ENCODE results near the gene PER3. TPM values are rescaled to one million over a fixed set of nuclear protein-coding genes. Genes with fewer than 3 reads are reported as not detected.

Gene PER3
- total and polyA plus RNA-seq, 5 donors from 2014 or later, result 3.7 to 14.1 (median 4.1) TPM

DNA sequence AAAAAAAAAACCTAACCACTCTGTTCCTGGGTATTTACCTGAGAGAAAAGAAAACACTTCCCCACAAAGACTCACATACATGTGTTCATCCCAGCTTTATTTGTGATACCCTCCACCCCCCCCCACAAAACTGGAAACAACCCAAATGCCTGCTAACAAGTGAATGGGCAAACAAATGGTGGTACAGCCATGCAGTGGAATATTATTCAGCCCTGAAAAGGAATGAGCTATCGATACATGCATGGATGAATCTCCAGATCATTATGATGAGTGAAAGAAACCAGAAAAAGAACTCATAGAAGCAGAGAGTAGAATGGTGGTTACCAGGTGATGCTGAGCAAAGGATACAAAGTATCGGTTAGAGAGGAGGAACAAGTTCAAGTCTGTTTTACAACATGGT lies 106.8 kb downstream of the PER3 start:
- H3K4me1 Mint-ChIP-seq, result peaks cover 0 to 8% (median 2%) of the 10 kb centered on the region in 4 donors
- DNase-seq, result no peak
- H3K9me3 Mint-ChIP-seq, result peaks cover 0 to 2% (median 0%) of the 10 kb centered on the region in 7 donors

DNA sequence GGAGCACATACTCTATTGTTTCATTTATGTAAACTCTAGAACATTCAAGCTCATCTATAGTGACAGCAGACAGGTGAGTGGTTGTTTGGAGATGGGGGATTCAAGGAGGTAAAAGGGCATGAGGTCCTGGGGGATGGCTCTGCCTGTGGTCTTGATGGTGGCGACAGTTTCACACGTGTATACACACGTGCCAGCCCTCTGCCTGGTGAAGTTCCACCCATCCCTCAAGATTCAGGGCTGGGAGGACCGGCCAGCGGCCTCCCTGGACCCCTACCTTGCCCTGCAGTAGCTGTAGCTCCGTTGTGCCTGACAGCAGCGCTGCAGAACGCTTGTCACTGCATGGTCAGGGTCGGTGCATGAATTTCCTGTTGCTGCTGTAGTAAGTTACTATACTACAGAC lies 107.7 kb downstream of the PER3 start:
- Mint-ChIP-seq H3K27me3 (peaks cover 8% of the 10 kb centered on the region), H3K4me1 (peaks cover 0 to 8% (median under 1%) of the 10 kb centered on the region in 4 donors), H3K27ac (peak overlapping the region in 2 of 3 donors; percentile 28 to 60), H3K9me3 (peaks cover 0 to 2% (median 0%) of the 10 kb centered on the region in 7 donors), H3K36me3 (no peaks in the 10 kb centered on the region), H3K4me3 (no peak overlapping the region)
- Histone ChIP-seq H3K27ac (ENCODE audit: insufficient read depth, low read length, poor library complexity, severe bottlenecking) (no peak overlapping the region), H3K9me3 (ENCODE audit: control insufficient read depth in 2 of 2, low read length in 2 of 2) (no peaks in the 10 kb centered on the region), H3K27me3 (ENCODE audit: control insufficient read depth, insufficient read depth, low read length) (no peaks in the 10 kb centered on the region), H3K36me3 (ENCODE audit: control insufficient read depth, insufficient read depth, low read length) (peaks cover 4% of the 10 kb centered on the region), H3K4me3 (ENCODE audit: low read depth, low read length) (no peak overlapping the region), H3K4me1 (ENCODE audit: control insufficient read depth, insufficient read depth, low read length, poor library complexity, severe bottlenecking) (no peaks in the 10 kb centered on the region)
- DNase-seq (no peak), ATAC-seq (ENCODE audit: low read depth in 2 of 2) (peak in 1 of 2 donors; percentile 28)

More for the DNA sequence above, 106.8 kb downstream of the PER3 start:
- Mint-ChIP-seq H3K36me3 (no peaks in the 10 kb centered on the region), H3K4me3 (no peak overlapping the region), H3K27me3 (peaks cover 8% of the 10 kb centered on the region), H3K27ac (no peak overlapping the region)
- no peak overlapping the region for H3K27ac ChIP-seq (ENCODE audit: insufficient read depth, low read length, poor library complexity, severe bottlenecking)
- H3K4me1 ChIP-seq (ENCODE audit: control insufficient read depth, insufficient read depth, low read length, poor library complexity, severe bottlenecking), result no peaks in the 10 kb centered on the region
- H3K36me3 ChIP-seq (ENCODE audit: control insufficient read depth, insufficient read depth, low read length), result peaks cover 4% of the 10 kb centered on the region
- ATAC-seq (ENCODE audit: low read depth in 2 of 2), result no peak
- no peaks in the 10 kb centered on the region for H3K9me3 ChIP-seq (ENCODE audit: control insufficient read depth in 2 of 2, low read length in 2 of 2)
- no peaks in the 10 kb centered on the region for H3K27me3 ChIP-seq (ENCODE audit: control insufficient read depth, insufficient read depth, low read length)
- no peak overlapping the region for H3K4me3 ChIP-seq (ENCODE audit: low read depth, low read length)

DNA sequence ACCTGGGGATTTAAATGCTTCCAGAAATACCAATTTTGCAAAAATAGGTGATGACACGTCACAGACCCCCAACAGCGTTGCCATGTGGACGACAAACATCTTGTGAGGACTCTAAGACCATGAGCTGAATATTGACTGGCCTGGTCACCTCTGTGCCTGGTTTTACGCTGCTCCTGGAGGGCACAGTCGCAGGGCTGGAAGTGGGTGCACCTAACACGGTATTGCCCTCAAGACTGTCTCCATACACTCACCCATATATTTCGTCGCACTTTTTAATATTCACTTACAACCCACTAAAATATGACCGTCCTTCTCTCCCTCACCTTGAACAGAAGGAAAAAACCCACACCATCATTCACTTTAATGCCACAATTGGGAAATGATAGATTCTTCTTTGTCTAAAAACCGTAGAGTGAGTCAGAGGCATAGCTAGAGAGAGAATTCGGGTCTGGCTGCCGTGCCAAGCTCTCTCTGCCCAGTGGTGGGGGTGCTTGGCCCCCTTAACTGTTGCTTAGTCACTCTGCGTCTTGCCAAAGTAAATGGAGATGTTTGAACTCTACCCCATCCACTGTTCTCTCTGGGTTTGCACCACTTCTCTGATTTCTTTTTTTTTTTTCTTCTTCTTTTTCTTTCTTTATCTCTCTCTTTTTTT lies 109.6 kb downstream of the PER3 start:
- Histone ChIP-seq H3K4me3 (ENCODE audit: low read depth, low read length) (no peak overlapping the region), H3K4me1 (ENCODE audit: control insufficient read depth, insufficient read depth, low read length, poor library complexity, severe bottlenecking) (no peaks in the 10 kb centered on the region), H3K36me3 (ENCODE audit: control insufficient read depth, insufficient read depth, low read length) (peaks cover 4% of the 10 kb centered on the region), H3K27me3 (ENCODE audit: control insufficient read depth, insufficient read depth, low read length) (no peaks in the 10 kb centered on the region), H3K27ac (ENCODE audit: insufficient read depth, low read length, poor library complexity, severe bottlenecking) (no peak overlapping the region), H3K9me3 (ENCODE audit: control insufficient read depth in 2 of 2, low read length in 2 of 2) (no peaks in the 10 kb centered on the region)
- ATAC-seq (ENCODE audit: low read depth in 2 of 2) (no peak), DNase-seq (no peak)
- Mint-ChIP-seq H3K27ac (no peak overlapping the region), H3K9me3 (peaks cover 0 to 2% (median 0%) of the 10 kb centered on the region in 7 donors), H3K4me1 (peaks cover 0 to 8% (median 0%) of the 10 kb centered on the region in 4 donors), H3K27me3 (peaks cover 8% of the 10 kb centered on the region), H3K36me3 (no peaks in the 10 kb centered on the region), H3K4me3 (no peak overlapping the region)

Other genes with a start within 250 kb of the PER3 start
- gene VAMP3, start 13.0 kb upstream of the PER3 start, total RNA-seq, result 66.1 TPM
- 10 to 100 TPM; 44.8 to 56.8 (median 48.9) TPM for gene VAMP3, start 13.0 kb upstream of the PER3 start, polyA plus RNA-seq
- gene UTS2, start 68.8 kb downstream of the PER3 start, total RNA-seq, result 8.0 TPM
- 10 to 100 TPM; 17.7 to 63.1 (median 37.0) TPM for gene UTS2, start 68.8 kb downstream of the PER3 start, polyA plus RNA-seq
- 30.9 TPM for gene TNFRSF9, start 156.5 kb downstream of the PER3 start, total RNA-seq
- 10 to 100 TPM; 10.3 to 35.6 (median 23.0) TPM for gene TNFRSF9, start 156.5 kb downstream of the PER3 start, polyA plus RNA-seq
- gene PARK7, start 177.4 kb downstream of the PER3 start, total RNA-seq, result 150 TPM
- gene PARK7, start 177.4 kb downstream of the PER3 start, polyA plus RNA-seq, result 100 to 1,000 TPM; 453 to 527 (median 478) TPM
- gene ERRFI1, start 242.0 kb downstream of the PER3 start, total RNA-seq, result 5.8 TPM
- 1 to 10 TPM in 1 of 4 donors, under 1 TPM in 2, not detected in 1; 0.37 to 1.2 (median 0.75) TPM for gene ERRFI1, start 242.0 kb downstream of the PER3 start, polyA plus RNA-seq